ENCODE results near the gene MRPL58. TPM values are rescaled to one million over a fixed set of nuclear protein-coding genes. Genes with fewer than 3 reads are reported as not detected.
A peak's percentile ranks its signal among the peaks of the same experiment; 100 is the strongest.
"Not testable (repeated sequence)": the region's sequence is repeated elsewhere in the genome, so short reads cannot be mapped to it uniquely, and the experiment has no call there.

The MRPL58 gene
- polyA plus RNA-seq, 1 donor from 2014 or later = 53.9 TPM

GRCh38 chr17:75041656-75042280 lies 29.3 kb downstream of the MRPL58 start:
- Mint-ChIP-seq H3K4me1 (peaks cover 6 to 12% (median 6%) of the 10 kb centered on the region in 3 donors), H3K27me3 (no peaks in the 10 kb centered on the region), H3K9me3 (no peaks in the 10 kb centered on the region), H3K4me3 (peak overlapping the region in 2 of 4 donors; percentile 18 to 77), H3K27ac (no peak overlapping the region), H3K36me3 (peaks cover 3% of the 10 kb centered on the region)

GRCh38 chr17:75043789-75044188 lies 31.3 kb downstream of the MRPL58 start:
- not testable (repeated sequence) for H3K36me3 Mint-ChIP-seq, H3K27me3 Mint-ChIP-seq, H3K27ac Mint-ChIP-seq, H3K9me3 Mint-ChIP-seq
- Mint-ChIP-seq H3K4me3 (peak overlapping the region in 1 of 4 donors; percentile 77), H3K4me1 (peaks cover 17 to 22% (median 18%) of the 10 kb centered on the region in 3 donors)

- Mint-ChIP-seq H3K9me3 (no peaks in the 10 kb centered on the region), H3K4me1 (peaks cover 17 to 21% (median 20%) of the 10 kb centered on the region in 3 donors), H3K27ac (peak overlapping the region in 1 of 3 donors; percentile 76), H3K4me3 (peak overlapping the region in 2 of 4 donors; percentile 51 to 88), H3K27me3 (no peaks in the 10 kb centered on the region), H3K36me3 (no peaks in the 10 kb centered on the region)
Measured at GRCh38 chr17:75044716-75045115, 32.2 kb downstream of the MRPL58 start.

GRCh38 chr17:75045946-75046406 lies 33.5 kb downstream of the MRPL58 start:
- Mint-ChIP-seq H3K4me3 (peak overlapping the region; percentile 96 to 99 (median 98)), H3K4me1 (peaks cover 17 to 21% (median 20%) of the 10 kb centered on the region in 3 donors), H3K27ac (peak overlapping the region; percentile 94 to 97 (median 97))
- H3K27me3 Mint-ChIP-seq, H3K36me3 Mint-ChIP-seq, H3K9me3 Mint-ChIP-seq: not testable (repeated sequence)

DNA sequence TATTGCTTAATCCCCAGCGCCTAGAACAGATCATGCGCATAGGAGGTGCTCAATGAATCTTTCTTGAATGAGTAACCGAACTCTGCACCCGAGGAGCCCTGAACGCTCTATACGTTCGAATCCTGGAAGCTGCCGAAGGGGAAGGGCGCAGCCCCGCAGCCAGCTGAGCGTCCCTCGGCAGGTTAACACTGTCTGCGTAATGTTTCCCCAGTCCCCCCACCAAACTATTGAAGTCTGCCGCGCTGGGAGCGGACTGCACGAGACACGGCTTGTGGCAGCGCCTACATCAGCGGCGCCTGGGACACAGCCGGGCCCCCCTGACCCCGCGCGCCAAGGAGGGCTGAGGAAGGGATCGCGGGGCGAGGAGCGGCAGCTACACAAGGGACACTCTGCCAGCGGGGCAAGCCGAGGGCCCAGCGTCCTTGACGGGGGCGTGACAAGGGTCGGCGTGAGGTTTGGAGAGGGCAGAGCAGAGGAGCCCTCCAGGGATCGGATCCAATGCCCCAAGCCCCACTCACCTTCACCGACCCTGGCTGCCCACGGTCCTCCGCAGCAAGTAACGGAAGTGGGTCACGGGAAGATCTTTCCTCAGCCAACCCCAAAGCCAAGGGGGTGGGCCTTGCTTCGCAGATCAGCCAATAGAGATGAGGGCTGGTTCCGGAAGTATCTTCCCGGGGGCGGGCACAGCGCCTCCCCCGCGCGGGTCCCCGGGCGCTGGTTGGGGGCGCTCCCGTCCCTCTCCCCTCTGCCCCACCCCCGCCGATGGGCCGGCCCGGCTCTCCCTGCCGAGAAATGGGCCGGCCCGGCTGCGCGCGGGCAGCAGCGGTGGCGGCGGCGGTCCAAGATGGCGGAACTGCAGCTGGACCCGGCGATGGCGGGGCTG lies 34.2 kb downstream of the MRPL58 start, which contains the start of the genes ATP5PD and KCTD2:
ATP5PD (minus strand) TSS at position 563 of the 883 bp plus-strand sequence. CDS start 4,319 bp downstream, outside the sequence.
KCTD2 (plus strand) TSS at position 819 of the 883 bp plus-strand sequence; CDS start at position 845, 26 bp downstream.
- no peaks in the 10 kb centered on the region for H3K9me3 Mint-ChIP-seq
- H3K4me1 Mint-ChIP-seq = peaks cover 17 to 21% (median 20%) of the 10 kb centered on the region in 3 donors
- no peaks in the 10 kb centered on the region for H3K27me3 Mint-ChIP-seq
- peak within 1 kb of the TSS; percentile 94 to 97 (median 97) for H3K27ac Mint-ChIP-seq
- peak within 1 kb of the TSS; percentile 96 to 99 (median 98) for H3K4me3 Mint-ChIP-seq
- H3K36me3 Mint-ChIP-seq = no peaks in the 10 kb centered on the region

DNA sequence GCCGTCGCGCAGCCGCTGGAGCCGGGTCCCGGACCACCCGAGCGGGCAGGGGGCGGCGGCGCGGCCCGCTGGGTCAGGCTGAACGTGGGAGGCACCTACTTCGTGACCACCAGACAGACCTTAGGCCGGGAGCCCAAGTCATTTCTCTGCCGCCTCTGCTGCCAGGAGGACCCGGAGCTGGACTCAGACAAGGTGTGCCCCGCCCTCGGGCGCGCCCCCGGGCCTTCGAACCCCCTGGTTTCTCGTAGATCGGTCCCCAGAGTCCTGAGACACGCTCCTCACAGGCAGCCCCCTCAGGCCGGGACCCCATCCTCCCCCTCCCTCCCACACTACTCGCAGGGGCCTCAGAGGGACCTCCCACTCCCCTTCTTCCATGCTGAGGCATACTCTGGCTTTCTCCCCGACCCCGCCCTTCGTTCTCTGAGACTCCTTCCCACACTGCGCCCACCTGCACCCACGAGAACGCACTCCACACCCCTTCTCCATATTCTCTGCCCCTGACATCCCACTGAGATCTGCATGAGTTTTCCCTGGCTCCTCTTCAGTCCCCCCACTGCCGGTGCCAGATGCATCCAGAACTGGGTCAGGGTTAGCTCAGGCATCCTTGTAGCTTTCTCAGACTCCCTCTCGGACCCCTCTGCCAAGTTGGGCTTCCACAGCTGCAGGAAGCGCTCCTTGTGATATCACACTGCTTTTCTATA lies 35.1 kb downstream of the MRPL58 start:
- Mint-ChIP-seq H3K4me3 (peak overlapping the region; percentile 87 to 96 (median 92)), H3K4me1 (peaks cover 17 to 21% (median 20%) of the 10 kb centered on the region in 3 donors), H3K9me3 (no peaks in the 10 kb centered on the region)

GRCh38 chr17:75048249-75048878 lies 35.9 kb downstream of the MRPL58 start:
- Mint-ChIP-seq H3K4me3 (peak overlapping the region; percentile 87 to 96 (median 92)), H3K27me3 (no peaks in the 10 kb centered on the region), H3K27ac (peak overlapping the region; percentile 47 to 84 (median 79)), H3K36me3 (no peaks in the 10 kb centered on the region), H3K9me3 (no peaks in the 10 kb centered on the region), H3K4me1 (peaks cover 17 to 21% (median 20%) of the 10 kb centered on the region in 3 donors)

More for the DNA sequence above, 35.1 kb downstream of the MRPL58 start:
- H3K27me3 Mint-ChIP-seq = no peaks in the 10 kb centered on the region
- H3K36me3 Mint-ChIP-seq = no peaks in the 10 kb centered on the region
- peak overlapping the region; percentile 79 to 85 (median 84) for H3K27ac Mint-ChIP-seq

- Mint-ChIP-seq H3K27ac (peak overlapping the region in 1 of 3 donors; percentile 47), H3K4me1 (peaks cover 17 to 20% (median 17%) of the 10 kb centered on the region in 3 donors), H3K36me3 (no peaks in the 10 kb centered on the region), H3K27me3 (no peaks in the 10 kb centered on the region), H3K9me3 (no peaks in the 10 kb centered on the region), H3K4me3 (peak overlapping the region in 1 of 4 donors; percentile 87)
Measured at GRCh38 chr17:75049057-75049456, 36.6 kb downstream of the MRPL58 start.

DNA sequence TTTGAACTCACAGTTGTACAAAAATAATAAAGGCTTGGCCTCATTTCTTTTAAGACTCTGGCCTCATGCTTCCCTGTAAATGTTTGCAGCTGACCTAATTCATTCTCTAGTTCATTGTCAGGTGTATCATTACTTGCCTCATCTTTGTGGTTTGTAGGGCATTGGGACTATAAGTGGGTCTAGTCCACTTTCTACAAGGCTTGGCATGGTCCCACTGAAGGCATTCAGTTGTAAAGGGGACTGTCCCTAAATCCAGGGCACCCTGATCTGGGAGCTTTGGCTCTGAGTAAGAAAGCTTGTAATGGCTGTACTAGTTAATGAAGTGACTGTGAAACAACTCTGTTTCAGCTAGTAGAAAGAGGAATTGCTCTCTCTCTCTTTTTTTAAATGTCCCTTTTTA lies 37.2 kb downstream of the MRPL58 start:
- Mint-ChIP-seq H3K4me3 (peak overlapping the region in 3 of 4 donors; percentile 28 to 87 (median 82)), H3K4me1 (peaks cover 17 to 20% (median 17%) of the 10 kb centered on the region in 3 donors), H3K27ac (no peak overlapping the region)

DNA sequence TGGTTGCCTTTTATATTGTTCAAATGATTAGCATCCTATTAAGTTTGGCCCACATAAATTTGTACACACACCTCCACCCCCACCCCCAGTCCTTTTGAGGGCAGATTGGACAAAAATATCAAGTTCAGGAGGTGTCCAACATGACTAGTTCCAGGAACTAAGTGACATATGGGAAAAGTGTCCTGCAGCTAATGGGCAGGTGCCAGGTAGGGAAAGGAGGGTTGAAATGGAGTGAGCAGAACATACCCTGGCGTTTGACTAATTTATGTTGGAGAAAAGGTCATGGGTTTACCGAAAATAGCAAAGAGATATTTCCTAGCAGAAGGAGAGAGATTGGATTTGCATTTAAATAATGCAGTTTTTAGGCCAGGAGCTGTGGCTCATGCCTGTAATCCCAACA lies 39.5 kb downstream of the MRPL58 start:
- no peaks in the 10 kb centered on the region for H3K27me3 Mint-ChIP-seq
- H3K4me1 Mint-ChIP-seq = peaks cover 9 to 14% (median 12%) of the 10 kb centered on the region in 3 donors

More for the DNA sequence above, 37.2 kb downstream of the MRPL58 start:
- H3K27me3 Mint-ChIP-seq = no peaks in the 10 kb centered on the region
- no peaks in the 10 kb centered on the region for H3K9me3 Mint-ChIP-seq
- H3K36me3 Mint-ChIP-seq = no peaks in the 10 kb centered on the region

DNA sequence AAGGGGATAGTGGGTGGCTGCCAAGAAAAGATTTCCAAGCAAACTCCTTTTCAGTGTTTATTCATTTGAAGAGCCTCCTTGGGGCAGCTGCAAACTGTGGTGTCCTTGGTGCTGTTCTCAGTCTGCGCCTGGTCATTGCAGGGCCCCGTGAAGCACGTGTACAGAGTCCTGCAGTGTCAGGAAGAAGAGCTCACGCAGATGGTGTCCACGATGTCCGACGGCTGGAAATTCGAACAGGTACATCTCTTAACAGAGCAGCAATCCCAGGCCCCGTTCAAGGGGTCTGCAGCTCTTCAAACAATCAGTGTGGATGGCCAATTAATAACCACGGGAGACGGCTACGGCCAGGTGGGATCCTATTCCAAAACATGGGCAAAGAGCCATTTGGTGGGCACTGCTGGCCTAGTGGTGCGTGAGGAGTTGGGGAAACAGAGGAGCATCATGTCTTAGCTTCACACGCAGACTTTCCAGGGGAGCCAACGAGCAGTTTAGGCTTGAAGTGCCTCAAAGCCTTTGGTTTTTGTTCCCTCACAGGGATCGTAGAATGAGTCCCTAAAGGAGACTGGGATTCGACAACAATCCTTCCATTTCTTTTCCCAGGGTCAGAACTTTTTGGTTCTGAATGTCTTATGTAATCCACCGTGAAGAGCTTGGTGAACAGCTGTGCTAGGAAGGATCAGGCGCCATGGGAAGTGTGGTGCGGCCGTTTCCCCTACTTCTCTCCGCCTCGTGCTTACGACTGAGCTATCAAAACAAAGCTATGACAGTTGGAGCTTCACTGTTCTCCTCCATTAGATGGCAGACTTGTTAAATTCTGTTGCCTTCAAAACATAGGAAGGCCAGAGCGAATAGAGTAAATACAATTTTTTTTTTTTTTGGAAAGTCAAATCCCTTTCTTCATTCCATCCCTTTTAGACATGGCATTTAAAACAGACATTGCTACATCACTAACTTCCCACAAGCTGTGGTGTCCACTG lies 47.2 kb downstream of the MRPL58 start:
- no peaks in the 10 kb centered on the region for H3K4me1 Mint-ChIP-seq
- H3K27ac Mint-ChIP-seq = peak overlapping the region in 1 of 3 donors; percentile 82
- H3K4me3 Mint-ChIP-seq = no peak overlapping the region
- peaks cover 4% of the 10 kb centered on the region for H3K36me3 Mint-ChIP-seq
- no peaks in the 10 kb centered on the region for H3K27me3 Mint-ChIP-seq
- H3K9me3 Mint-ChIP-seq = no peaks in the 10 kb centered on the region

More for the DNA sequence above, 39.5 kb downstream of the MRPL58 start:
- H3K36me3 Mint-ChIP-seq = no peaks in the 10 kb centered on the region
- H3K9me3 Mint-ChIP-seq = no peaks in the 10 kb centered on the region
- H3K4me3 Mint-ChIP-seq = no peak overlapping the region
- H3K27ac Mint-ChIP-seq = no peak overlapping the region

DNA sequence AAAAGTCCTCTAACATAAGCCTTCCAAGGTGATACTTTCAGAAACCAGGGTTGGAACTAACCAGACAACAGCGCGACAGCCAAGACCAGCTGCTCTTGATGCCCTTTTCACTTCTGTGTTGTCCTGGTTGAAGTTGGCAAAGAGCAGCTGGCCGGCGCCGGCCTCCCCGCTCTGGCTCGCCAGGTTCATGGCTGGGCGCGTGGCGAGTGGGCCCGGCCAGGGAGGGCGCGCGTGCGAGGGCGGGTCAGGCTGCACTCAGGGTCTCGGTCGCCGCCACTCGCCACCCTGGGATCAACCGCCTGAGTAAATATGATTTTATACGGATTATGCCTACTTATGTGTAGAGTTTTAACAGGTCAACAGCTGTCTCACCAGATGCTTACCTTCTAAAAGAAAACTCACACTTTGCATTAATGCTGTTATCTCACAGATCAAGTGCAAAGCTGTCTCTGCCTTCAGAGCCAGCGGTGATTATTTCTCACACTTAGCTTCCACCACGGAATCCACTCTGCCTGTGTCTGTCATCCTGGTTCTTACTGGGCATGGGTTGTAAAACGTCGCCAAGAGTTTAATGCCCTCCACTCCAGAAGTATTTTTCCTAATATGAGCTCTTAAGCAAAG lies 48.1 kb downstream of the MRPL58 start:
- H3K27ac Mint-ChIP-seq = no peak overlapping the region
- peaks cover 4% of the 10 kb centered on the region for H3K36me3 Mint-ChIP-seq

DNA sequence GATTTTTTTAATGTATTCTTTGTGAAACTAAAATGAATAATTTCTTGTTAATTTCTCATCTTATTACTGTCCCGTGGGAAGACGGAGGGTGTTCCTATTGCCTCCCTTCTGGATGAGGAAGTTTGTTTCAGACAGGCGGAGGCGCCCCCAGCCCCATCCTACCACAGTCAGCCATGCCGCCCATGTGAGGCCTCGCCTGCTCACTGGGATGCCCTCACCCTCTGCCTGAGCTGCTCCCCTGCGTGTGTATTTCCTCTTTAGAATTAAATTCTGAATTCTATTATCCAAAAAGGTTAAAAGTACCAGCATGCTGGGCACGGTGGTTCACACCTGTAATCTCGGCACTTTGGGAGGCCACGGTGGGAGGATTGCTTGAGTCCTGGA lies 48.6 kb downstream of the MRPL58 start:
- peaks cover 0 to 2% (median 0%) of the 10 kb centered on the region in 3 donors for H3K4me1 Mint-ChIP-seq
- H3K36me3 Mint-ChIP-seq = peaks cover 4% of the 10 kb centered on the region

More for the DNA sequence above, 48.1 kb downstream of the MRPL58 start:
- H3K27me3 Mint-ChIP-seq = no peaks in the 10 kb centered on the region
- H3K4me3 Mint-ChIP-seq = no peak overlapping the region
- no peaks in the 10 kb centered on the region for H3K9me3 Mint-ChIP-seq
- no peaks in the 10 kb centered on the region for H3K4me1 Mint-ChIP-seq

More for the DNA sequence above, 48.6 kb downstream of the MRPL58 start:
- Mint-ChIP-seq H3K9me3 (no peaks in the 10 kb centered on the region), H3K27ac (no peak overlapping the region), H3K4me3 (no peak overlapping the region), H3K27me3 (no peaks in the 10 kb centered on the region)
